Measurements from ENCODE around the gene FAM76B. TPM values are rescaled to one million over a fixed set of nuclear protein-coding genes. Genes with fewer than 3 reads are reported as not detected.

Gene FAM76B
- total RNA-seq, 3 donors from 2014 or later = 19.8 to 25.3 (median 23.2) TPM

GRCh38 chr11:95802806-95803205 is 13.2 kb upstream of the FAM76B start:
- ATAC-seq (no peak), DNase-seq (no peak)
- Mint-ChIP-seq H3K36me3 (ENCODE audit: insufficient read depth) (peaks cover 31% of the 10 kb centered on the region), H3K27me3 (ENCODE audit: low read depth) (no peaks in the 10 kb centered on the region), H3K9me3 (no peaks in the 10 kb centered on the region), H3K4me1 (ENCODE audit: low read depth) (peaks cover 9% of the 10 kb centered on the region), H3K4me3 (no peak overlapping the region)

- peaks cover 31% of the 10 kb centered on the region for H3K36me3 Mint-ChIP-seq (ENCODE audit: insufficient read depth)
- DNase-seq (no peak), ATAC-seq (no peak)
- no peaks in the 10 kb centered on the region for H3K27me3 Mint-ChIP-seq (ENCODE audit: low read depth)
- H3K4me3 Mint-ChIP-seq = no peak overlapping the region
- no peaks in the 10 kb centered on the region for H3K9me3 Mint-ChIP-seq
- peaks cover 10% of the 10 kb centered on the region for H3K4me1 Mint-ChIP-seq (ENCODE audit: low read depth)
Measured at GRCh38 chr11:95800438-95800837, 10.9 kb upstream of the FAM76B start.

- H3K9me3 Mint-ChIP-seq = no peaks in the 10 kb centered on the region
- DNase-seq (no peak), ATAC-seq (no peak)
- H3K27me3 Mint-ChIP-seq (ENCODE audit: low read depth) = no peaks in the 10 kb centered on the region
- peaks cover 18% of the 10 kb centered on the region for H3K4me1 Mint-ChIP-seq (ENCODE audit: low read depth)
- peaks cover 31% of the 10 kb centered on the region for H3K36me3 Mint-ChIP-seq (ENCODE audit: insufficient read depth)
- no peak overlapping the region for H3K4me3 Mint-ChIP-seq
Measured at GRCh38 chr11:95799546-95799945, 10.0 kb upstream of the FAM76B start.

GRCh38 chr11:95796501-95796900 is 6.9 kb upstream of the FAM76B start:
- Mint-ChIP-seq H3K4me1 (ENCODE audit: low read depth) (peaks cover 39% of the 10 kb centered on the region), H3K36me3 (ENCODE audit: insufficient read depth) (peaks cover 17% of the 10 kb centered on the region), H3K9me3 (no peaks in the 10 kb centered on the region)

GRCh38 chr11:95795627-95796295 is 6.2 kb upstream of the FAM76B start:
- DNase-seq (no peak), ATAC-seq (no peak)
- no peaks in the 10 kb centered on the region for H3K27me3 Mint-ChIP-seq (ENCODE audit: low read depth)
- peaks cover 16% of the 10 kb centered on the region for H3K36me3 Mint-ChIP-seq (ENCODE audit: insufficient read depth)
- H3K9me3 Mint-ChIP-seq = no peaks in the 10 kb centered on the region
- no peak overlapping the region for H3K4me3 Mint-ChIP-seq
- H3K4me1 Mint-ChIP-seq (ENCODE audit: low read depth) = peaks cover 42% of the 10 kb centered on the region

More at GRCh38 chr11:95796501-95796900, 6.9 kb upstream of the FAM76B start:
- no peak overlapping the region for H3K4me3 Mint-ChIP-seq
- DNase-seq = no peak
- H3K27me3 Mint-ChIP-seq (ENCODE audit: low read depth) = no peaks in the 10 kb centered on the region
- ATAC-seq = no peak

GRCh38 chr11:95794086-95794485 is 4.5 kb upstream of the FAM76B start:
- ATAC-seq (no peak), DNase-seq (no peak)
- peaks cover 3% of the 10 kb centered on the region for H3K36me3 Mint-ChIP-seq (ENCODE audit: insufficient read depth)
- no peaks in the 10 kb centered on the region for H3K9me3 Mint-ChIP-seq
- H3K4me3 Mint-ChIP-seq = no peak overlapping the region
- H3K27me3 Mint-ChIP-seq (ENCODE audit: low read depth) = no peaks in the 10 kb centered on the region
- peaks cover 39% of the 10 kb centered on the region for H3K4me1 Mint-ChIP-seq (ENCODE audit: low read depth)

- H3K27me3 Mint-ChIP-seq (ENCODE audit: low read depth) = no peaks in the 10 kb centered on the region
- no peaks in the 10 kb centered on the region for H3K9me3 Mint-ChIP-seq
- H3K4me3 Mint-ChIP-seq = peak overlapping the region; percentile 15
- H3K4me1 Mint-ChIP-seq (ENCODE audit: low read depth) = peaks cover 46% of the 10 kb centered on the region
- peaks cover 4% of the 10 kb centered on the region for H3K36me3 Mint-ChIP-seq (ENCODE audit: insufficient read depth)
- ATAC-seq = no peak
- no peak for DNase-seq
Measured at GRCh38 chr11:95793116-95793515, 3.5 kb upstream of the FAM76B start.

- no peak overlapping the region for H3K4me3 Mint-ChIP-seq
- H3K36me3 Mint-ChIP-seq (ENCODE audit: insufficient read depth) = peaks cover 4% of the 10 kb centered on the region
- DNase-seq (no peak), ATAC-seq (no peak)
- no peaks in the 10 kb centered on the region for H3K27me3 Mint-ChIP-seq (ENCODE audit: low read depth)
- no peaks in the 10 kb centered on the region for H3K9me3 Mint-ChIP-seq
- peaks cover 50% of the 10 kb centered on the region for H3K4me1 Mint-ChIP-seq (ENCODE audit: low read depth)
Measured at GRCh38 chr11:95792700-95793099, 3.1 kb upstream of the FAM76B start.

GRCh38 chr11:95792200-95792599 is 2.6 kb upstream of the FAM76B start:
- Mint-ChIP-seq H3K4me1 (ENCODE audit: low read depth) (peaks cover 50% of the 10 kb centered on the region), H3K36me3 (ENCODE audit: insufficient read depth) (peaks cover 4% of the 10 kb centered on the region), H3K4me3 (peak overlapping the region; percentile 97), H3K9me3 (no peaks in the 10 kb centered on the region), H3K27me3 (ENCODE audit: low read depth) (no peaks in the 10 kb centered on the region)
- ATAC-seq (no peak), DNase-seq (no peak)

GRCh38 chr11:95791709-95792033 is 2.1 kb upstream of the FAM76B start:
- H3K9me3 Mint-ChIP-seq = no peaks in the 10 kb centered on the region
- H3K4me1 Mint-ChIP-seq (ENCODE audit: low read depth) = peaks cover 50% of the 10 kb centered on the region
- peaks cover 4% of the 10 kb centered on the region for H3K36me3 Mint-ChIP-seq (ENCODE audit: insufficient read depth)
- ATAC-seq = no peak
- peak overlapping the region; percentile 97 for H3K4me3 Mint-ChIP-seq
- no peaks in the 10 kb centered on the region for H3K27me3 Mint-ChIP-seq (ENCODE audit: low read depth)
- no peak for DNase-seq

GRCh38 chr11:95790933-95791708 is 1.5 kb upstream of the FAM76B start:
- peaks cover 50% of the 10 kb centered on the region for H3K4me1 Mint-ChIP-seq (ENCODE audit: low read depth)
- no peak for ATAC-seq
- no peaks in the 10 kb centered on the region for H3K27me3 Mint-ChIP-seq (ENCODE audit: low read depth)
- DNase-seq = peak; percentile 32
- peaks cover 4% of the 10 kb centered on the region for H3K36me3 Mint-ChIP-seq (ENCODE audit: insufficient read depth)
- peak overlapping the region; percentile 97 for H3K4me3 Mint-ChIP-seq
- no peaks in the 10 kb centered on the region for H3K9me3 Mint-ChIP-seq

- DNase-seq (peak; percentile 96), ATAC-seq (peak; percentile 66 to 67)
- H3K36me3 Mint-ChIP-seq (ENCODE audit: insufficient read depth) = peaks cover 9% of the 10 kb centered on the region
- H3K4me1 Mint-ChIP-seq (ENCODE audit: low read depth) = peaks cover 52% of the 10 kb centered on the region
- no peaks in the 10 kb centered on the region for H3K9me3 Mint-ChIP-seq
- H3K27me3 Mint-ChIP-seq (ENCODE audit: low read depth) = no peaks in the 10 kb centered on the region
- H3K4me3 Mint-ChIP-seq = peak within 1 kb of the TSS; percentile 97
Measured at GRCh38 chr11:95790123-95790932, 746 bp upstream of the FAM76B start, which contains the start of gene CEP57. CEP57 (plus strand) TSS chr11:95790498; CDS start chr11:95790699, 201 bp downstream.

GRCh38 chr11:95788921-95789505 is 569 bp downstream of the FAM76B start:
- peaks cover 46% of the 10 kb centered on the region for H3K4me1 Mint-ChIP-seq (ENCODE audit: low read depth)

GRCh38 chr11:95780544-95780943 is 9.0 kb downstream of the FAM76B start:
- no peak for ATAC-seq
- H3K9me3 Mint-ChIP-seq = no peaks in the 10 kb centered on the region
- no peak for DNase-seq
- H3K4me3 Mint-ChIP-seq = no peak overlapping the region
- peaks cover 26% of the 10 kb centered on the region for H3K4me1 Mint-ChIP-seq (ENCODE audit: low read depth)
- no peaks in the 10 kb centered on the region for H3K27me3 Mint-ChIP-seq (ENCODE audit: low read depth)
- H3K36me3 Mint-ChIP-seq (ENCODE audit: insufficient read depth) = peaks cover 45% of the 10 kb centered on the region

More at GRCh38 chr11:95788921-95789505, 569 bp downstream of the FAM76B start:
- ATAC-seq (no peak), DNase-seq (peak; percentile 8)
- Mint-ChIP-seq H3K9me3 (no peaks in the 10 kb centered on the region), H3K36me3 (ENCODE audit: insufficient read depth) (peaks cover 15% of the 10 kb centered on the region), H3K4me3 (peak overlapping the region; percentile 97), H3K27me3 (ENCODE audit: low read depth) (no peaks in the 10 kb centered on the region)

Data from activated T-cell treated with anti-CD3 and anti-CD28 coated beads, Interleukin-2, amount 50 U/mL, for 4 hours (primary cell).